GM12878 (cell line): ENCODE results near the gene COTL1. TPM values are rescaled to one million over a fixed set of nuclear protein-coding genes. Genes with fewer than 3 reads are reported as not detected.

Experiments used
- ASH2L ChIP-seq: fragments of 300-600, 200-600 bp; sonication (generic); IDR thresholded peaks from 2 replicates; pipeline ENCODE4 v1.6.1; 2017; ENCODE audit warnings: low read depth, mild to moderate bottlenecking, borderline replicate concordance
- BACH1 ChIP-seq: fragments of 450-650 bp; IDR thresholded peaks from 2 replicates; pipeline ENCODE4 v1.6.1; 2017; ENCODE audit warnings: mild to moderate bottlenecking, borderline replicate concordance
- CBX3 ChIP-seq: fragments of 200-600 bp; sonication (generic); IDR thresholded peaks from 2 replicates; pipeline ENCODE4 v1.6.1; 2016; ENCODE audit warnings: low read depth, borderline replicate concordance
- CHD2 ChIP-seq: IDR thresholded peaks from 2 replicates; pipeline ENCODE4 v1.6.1; 2011; ENCODE audit warnings: low read depth, low read length, improper control_type of control experiment, borderline replicate concordance
- EED ChIP-seq: sonication (generic); IDR thresholded peaks from 2 replicates; pipeline ENCODE4 v1.6.1; 2016; ENCODE audit warnings: antibody characterized with exemption, low read depth
- FOXM1 ChIP-seq: IDR thresholded peaks from 2 replicates; pipeline ENCODE4 v1.6.1; 2012; ENCODE audit warnings: low read depth, mild to moderate bottlenecking, inconsistent platforms, low read length, moderate library complexity
- IKZF2 ChIP-seq, 2 experiments: fragments of 450-650 bp; IDR thresholded peaks; 2 replicates each; pipeline ENCODE4 v1.6.1; 2017; ENCODE audit warnings: mild to moderate bottlenecking in 2 of 2, moderate library complexity in 2 of 2
- KLF5 ChIP-seq: fragments of 450-650 bp; IDR thresholded peaks from 2 replicates; pipeline ENCODE4 v1.6.1; 2014; ENCODE audit warnings: mild to moderate bottlenecking; ENCODE audit not compliant: partially characterized antibody
- MXI1 ChIP-seq: fragments of 150-350 bp; IDR thresholded peaks from 2 replicates; pipeline ENCODE4 v1.6.1; 2011; ENCODE audit warnings: low read depth, mild to moderate bottlenecking, inconsistent platforms, low read length, improper control_type of control experiment
- NFXL1 ChIP-seq: fragments of 450-650 bp; IDR thresholded peaks from 2 replicates; pipeline ENCODE4 v1.6.1; 2017; ENCODE audit warnings: antibody characterized with exemption, mild to moderate bottlenecking, borderline replicate concordance
- RAD21 ChIP-seq: IDR thresholded peaks from 2 replicates; pipeline ENCODE4 v1.6.1; 2011; ENCODE audit warnings: mild to moderate bottlenecking, low read depth, low read length, moderate library complexity; ENCODE audit not compliant: insufficient read depth
- SMARCA5 ChIP-seq: fragments of 450-650 bp; IDR thresholded peaks from 2 replicates; pipeline ENCODE4 v1.6.1; 2017; ENCODE audit warnings: mild to moderate bottlenecking
- ZNF274 ChIP-seq: IDR thresholded peaks from one replicate; pipeline ENCODE4 v1.8.0; 2011; ENCODE audit not compliant: insufficient read length, insufficient read depth
- ZNF384 ChIP-seq: IDR thresholded peaks from 2 replicates; pipeline ENCODE4 v1.6.1; 2012; ENCODE audit warnings: low read depth, mild to moderate bottlenecking, low read length, improper control_type of control experiment, borderline replicate concordance
- polyA plus RNA-seq, 11 experiments: library from polyadenylated mRNA; depleted of rRNA in 4 of 11; unstranded in 6 of 11; stranded (reverse) in 5 of 11; fragments of >200 nt; fragmentation: Nextera tagmentation in 4 of 11; fragmentation: Illumina TruSeq in 1 of 11; extraction: Ambion mirVana in 4 of 11; extraction: Trizol in 1 of 11; gene quantifications; 1 replicate in 1 of 11; 2 replicates in 10 of 11; pipeline versions ENCODE4 v1.2.1 to v1.2.3, GENCODE V29; 2011 to 2016; ENCODE audit warnings: inconsistent platforms in 2 of 11, missing spikeins in 2 of 11, low read depth in 1 of 11
- total RNA-seq, 4 experiments: library from RNA; depleted of rRNA in 3 of 4; stranded (reverse); fragments of >200 nt in 3 of 4; fragmentation: Illumina TruSeq in 1 of 4; extraction: Trizol in 1 of 4; gene quantifications; 2 replicates each; pipeline versions ENCODE4 v1.2.1 to v1.2.3, GENCODE V29; 2013 to 2021
- TF ChIP-seq, protein P1 (sequence below): fragments of 450-650 bp; formaldehyde crosslinking; IDR thresholded peaks from 2 replicates; pipeline ENCODE4 v1.5.0; 2022; ENCODE audit warnings: mild to moderate bottlenecking, missing genetic modification characterization
- TF ChIP-seq, protein P2 (sequence below): fragments of 450-650 bp; formaldehyde crosslinking; IDR thresholded peaks from 2 replicates; pipeline ENCODE4 v1.4.0; 2022; ENCODE audit warnings: mild to moderate bottlenecking, moderate library complexity
- TF ChIP-seq, protein P3 (sequence below): IDR thresholded peaks from 2 replicates; pipeline ENCODE4 v1.6.1; 2011; ENCODE audit warnings: borderline replicate concordance, low read depth, mild to moderate bottlenecking, moderate library complexity, mixed read lengths, low read length; ENCODE audit not compliant: insufficient read depth; ENCODE audit errors: extremely low read length

COTL1 gene
- total and polyA plus RNA-seq, 10 of the 15 experiments (the other 5 are each of a cell fraction or from before 2014, with no cell fraction given), result 140 to 894 (median 330) TPM

- TF ChIP-seq, protein P1, sequence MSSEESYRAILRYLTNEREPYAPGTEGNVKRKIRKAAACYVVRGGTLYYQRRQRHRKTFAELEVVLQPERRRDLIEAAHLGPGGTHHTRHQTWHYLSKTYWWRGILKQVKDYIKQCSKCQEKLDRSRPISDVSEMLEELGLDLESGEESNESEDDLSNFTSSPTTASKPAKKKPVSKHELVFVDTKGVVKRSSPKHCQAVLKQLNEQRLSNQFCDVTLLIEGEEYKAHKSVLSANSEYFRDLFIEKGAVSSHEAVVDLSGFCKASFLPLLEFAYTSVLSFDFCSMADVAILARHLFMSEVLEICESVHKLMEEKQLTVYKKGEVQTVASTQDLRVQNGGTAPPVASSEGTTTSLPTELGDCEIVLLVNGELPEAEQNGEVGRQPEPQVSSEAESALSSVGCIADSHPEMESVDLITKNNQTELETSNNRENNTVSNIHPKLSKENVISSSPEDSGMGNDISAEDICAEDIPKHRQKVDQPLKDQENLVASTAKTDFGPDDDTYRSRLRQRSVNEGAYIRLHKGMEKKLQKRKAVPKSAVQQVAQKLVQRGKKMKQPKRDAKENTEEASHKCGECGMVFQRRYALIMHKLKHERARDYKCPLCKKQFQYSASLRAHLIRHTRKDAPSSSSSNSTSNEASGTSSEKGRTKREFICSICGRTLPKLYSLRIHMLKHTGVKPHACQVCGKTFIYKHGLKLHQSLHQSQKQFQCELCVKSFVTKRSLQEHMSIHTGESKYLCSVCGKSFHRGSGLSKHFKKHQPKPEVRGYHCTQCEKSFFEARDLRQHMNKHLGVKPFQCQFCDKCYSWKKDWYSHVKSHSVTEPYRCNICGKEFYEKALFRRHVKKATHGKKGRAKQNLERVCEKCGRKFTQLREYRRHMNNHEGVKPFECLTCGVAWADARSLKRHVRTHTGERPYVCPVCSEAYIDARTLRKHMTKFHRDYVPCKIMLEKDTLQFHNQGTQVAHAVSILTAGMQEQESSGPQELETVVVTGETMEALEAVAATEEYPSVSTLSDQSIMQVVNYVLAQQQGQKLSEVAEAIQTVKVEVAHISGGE (CRISPR knock-in tag), result no peak
- no peak for TF ChIP-seq MXI1
- no peak for TF ChIP-seq CBX3
- no peak for TF ChIP-seq KLF5
- TF ChIP-seq CHD2, result 0 out of 2 replicates have a peak, but pooled peaks have one; percentile 23
- TF ChIP-seq EED, result peak; percentile 18; the same call in 1 of the 2 replicates
- no peak for TF ChIP-seq ZNF384
- no peak for TF ChIP-seq ZNF274
- no peak for TF ChIP-seq ASH2L
- TF ChIP-seq NFXL1, result no peak
- peak; percentile 64 for TF ChIP-seq BACH1
- TF ChIP-seq IKZF2 (IDR thresholded peaks at IDR 0.05), result peak; percentile 67 to 75
- no peak for TF ChIP-seq SMARCA5
- TF ChIP-seq RAD21, result no peak
- TF ChIP-seq, protein P2, sequence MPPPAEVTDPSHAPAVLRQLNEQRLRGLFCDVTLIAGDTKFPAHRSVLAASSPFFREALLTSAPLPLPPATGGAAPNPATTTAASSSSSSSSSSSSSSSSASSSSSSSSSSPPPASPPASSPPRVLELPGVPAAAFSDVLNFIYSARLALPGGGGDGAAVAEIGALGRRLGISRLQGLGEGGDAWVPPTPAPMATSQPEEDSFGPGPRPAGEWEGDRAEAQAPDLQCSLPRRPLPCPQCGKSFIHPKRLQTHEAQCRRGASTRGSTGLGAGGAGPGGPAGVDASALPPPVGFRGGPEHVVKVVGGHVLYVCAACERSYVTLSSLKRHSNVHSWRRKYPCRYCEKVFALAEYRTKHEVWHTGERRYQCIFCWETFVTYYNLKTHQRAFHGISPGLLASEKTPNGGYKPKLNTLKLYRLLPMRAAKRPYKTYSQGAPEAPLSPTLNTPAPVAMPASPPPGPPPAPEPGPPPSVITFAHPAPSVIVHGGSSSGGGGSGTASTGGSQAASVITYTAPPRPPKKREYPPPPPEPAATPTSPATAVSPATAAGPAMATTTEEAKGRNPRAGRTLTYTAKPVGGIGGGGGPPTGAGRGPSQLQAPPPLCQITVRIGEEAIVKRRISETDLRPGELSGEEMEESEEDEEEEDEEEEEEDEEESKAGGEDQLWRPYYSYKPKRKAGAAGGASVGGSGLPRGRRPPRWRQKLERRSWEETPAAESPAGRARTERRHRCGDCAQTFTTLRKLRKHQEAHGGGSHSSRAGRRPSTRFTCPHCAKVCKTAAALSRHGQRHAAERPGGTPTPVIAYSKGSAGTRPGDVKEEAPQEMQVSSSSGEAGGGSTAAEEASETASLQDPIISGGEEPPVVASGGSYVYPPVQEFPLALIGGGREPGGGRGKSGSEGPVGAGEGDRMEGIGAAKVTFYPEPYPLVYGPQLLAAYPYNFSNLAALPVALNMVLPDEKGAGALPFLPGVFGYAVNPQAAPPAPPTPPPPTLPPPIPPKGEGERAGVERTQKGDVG (CRISPR knock-in tag), result no peak
- TF ChIP-seq, protein P3, sequence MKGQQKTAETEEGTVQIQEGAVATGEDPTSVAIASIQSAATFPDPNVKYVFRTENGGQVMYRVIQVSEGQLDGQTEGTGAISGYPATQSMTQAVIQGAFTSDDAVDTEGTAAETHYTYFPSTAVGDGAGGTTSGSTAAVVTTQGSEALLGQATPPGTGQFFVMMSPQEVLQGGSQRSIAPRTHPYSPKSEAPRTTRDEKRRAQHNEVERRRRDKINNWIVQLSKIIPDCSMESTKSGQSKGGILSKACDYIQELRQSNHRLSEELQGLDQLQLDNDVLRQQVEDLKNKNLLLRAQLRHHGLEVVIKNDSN, result no peak
- TF ChIP-seq FOXM1, result no peak
Observed at GRCh38 chr16:84603140-84603816, 14.6 kb downstream of the COTL1 start (continued).
